Activated CD8-positive, alpha-beta T cell treated with anti-CD3 and anti-CD28 coated beads for 36 hours (primary cell): ENCODE results near the gene GATD1. TPM values are rescaled to one million over a fixed set of nuclear protein-coding genes. Genes with fewer than 3 reads are reported as not detected.

Experiments
- ATAC-seq: fragments of 200-7000 bp; cut with Tn5 transposase; one replicate; pipeline ENCODE4 v1.10.0; 2021; ENCODE audit warnings: mild to moderate bottlenecking, moderate library complexity
- CTCF ChIA-PET: fragments of 350-600 bp; sonication (Branson Sonifier 250); formaldehyde crosslinking; loops from one replicate; lab custom pipeline; 2021; ENCODE audit warnings: antibody characterized with exemption; lab: Charles Lee
- POLR2A ChIA-PET: fragments of 350-600 bp; sonication (Branson Sonifier 250); formaldehyde crosslinking; loops from one replicate; lab custom pipeline; 2021; ENCODE audit warnings: antibody characterized with exemption; lab: Charles Lee
- DNase-seq: peaks from one replicate; pipeline ENCODE4 v3.0.0-alpha.2; 2020
- H3K27ac Mint-ChIP-seq: one replicate; pipeline ENCODE4 v1.8.0; 2021; ENCODE audit warnings: mild to moderate bottlenecking, mixed read lengths
- H3K27me3 Mint-ChIP-seq: one replicate; pipeline ENCODE4 v1.8.0; 2021; ENCODE audit warnings: mixed read lengths
- H3K36me3 Mint-ChIP-seq: one replicate; pipeline ENCODE4 v1.8.0; 2021; ENCODE audit warnings: low read depth, mixed read lengths
- H3K4me1 Mint-ChIP-seq: one replicate; pipeline ENCODE4 v1.8.0; 2021; ENCODE audit warnings: low read depth, mixed read lengths
- H3K4me3 Mint-ChIP-seq: one replicate; pipeline ENCODE4 v1.8.0; 2021; ENCODE audit warnings: mild to moderate bottlenecking, moderate library complexity, mixed read lengths
- H3K9me3 Mint-ChIP-seq: one replicate; pipeline ENCODE4 v1.8.0; 2021; ENCODE audit warnings: mixed read lengths
- CTCF ChIP-seq: fragments of 200-600 bp; IDR thresholded peaks from one replicate; pipeline ENCODE4 v1.8.0; 2022; ENCODE audit warnings: antibody characterized with exemption, mild to moderate bottlenecking
- intact Hi-C: fragments of 100-400 bp; cut with micrococcal nuclease; formaldehyde crosslinking; loops from one replicate; pipeline ENCODE4 v1.10.0; 2022
- total RNA-seq, 2 experiments: library from RNA; stranded (reverse); gene quantifications; one replicate each; pipeline ENCODE4 v1.2.3, GENCODE V29; 2021

GATD1 gene
- total RNA-seq, 2 experiments from 2014 or later: 45.8 to 48.8 TPM

GRCh38 chr11:749731-750130 lies 27.6 kb downstream of the GATD1 start:
- intact Hi-C loops: no loop called here
- CTCF ChIA-PET: interaction anchor here (3.8 kb wide), 1 partner anchor 23 kb away, joined by 24 read pairs; no protein-coding TSS in a partner anchor

GRCh38 chr11:748007-748359 lies 29.3 kb downstream of the GATD1 start:
- DNase-seq: no peak
- Mint-ChIP-seq H3K4me1 (peaks cover 14% of the 10 kb centered on the region), H3K4me3 (peak overlapping the region; percentile 87), H3K9me3 (no peaks in the 10 kb centered on the region), H3K27me3 (no peaks in the 10 kb centered on the region), H3K27ac (peak overlapping the region; percentile 77), H3K36me3 (peaks cover 3% of the 10 kb centered on the region)
- ChIA-PET CTCF (interaction anchor here (1.0 to 3.8 kb wide), 8 partner anchors 10 to 229 kb away, joined by 3 to 24 read pairs (median 4); no protein-coding TSS in a partner anchor), POLR2A (interaction anchor here (0.9 to 3.0 kb wide), 9 partner anchors 9 to 241 kb away, joined by 3 to 14 read pairs (median 4); partner anchors contain the start of genes GATD1 and RNH1)
- TF ChIP-seq CTCF: no peak
- no peak for ATAC-seq
- intact Hi-C loops: no loop called here

More at GRCh38 chr11:749731-750130, 27.6 kb downstream of the GATD1 start:
- Mint-ChIP-seq H3K4me3 (peak overlapping the region; percentile 58), H3K9me3 (no peaks in the 10 kb centered on the region), H3K36me3 (peaks cover 3% of the 10 kb centered on the region), H3K27ac (no peak overlapping the region), H3K27me3 (no peaks in the 10 kb centered on the region), H3K4me1 (peaks cover 14% of the 10 kb centered on the region)
- ATAC-seq (no peak), DNase-seq (no peak)
- POLR2A ChIA-PET: interaction anchor here (1.2 to 3.0 kb wide), 2 partner anchors 9 to 27 kb away, joined by 3 to 14 read pairs; partner anchors contain the start of gene GATD1
- no peak for TF ChIP-seq CTCF

GRCh38 chr11:747158-748006 lies 29.9 kb downstream of the GATD1 start, which contains the start of gene TALDO1:
TALDO1 (plus strand) TSS chr11:747464; CDS start chr11:747482, 18 bp downstream.
- TF ChIP-seq CTCF: peak; percentile 11
- DNase-seq (peak; percentile 89), ATAC-seq (peak; percentile 95)
- Mint-ChIP-seq H3K27ac (peak within 1 kb of the TSS; percentile 77), H3K36me3 (peaks cover 3% of the 10 kb centered on the region), H3K9me3 (no peaks in the 10 kb centered on the region), H3K4me1 (peaks cover 14% of the 10 kb centered on the region), H3K27me3 (no peaks in the 10 kb centered on the region), H3K4me3 (peak within 1 kb of the TSS; percentile 87)
- POLR2A ChIA-PET: interaction anchor here (0.9 to 3.0 kb wide), 12 partner anchors 9 to 241 kb away, joined by 3 to 14 read pairs (median 4); partner anchors contain the start of genes GATD1, PHRF1 and RNH1
- intact Hi-C loops: no loop called here
- CTCF ChIA-PET: interaction anchor here (1.0 to 3.8 kb wide), 7 partner anchors 10 to 228 kb away, joined by 3 to 24 read pairs (median 4); no protein-coding TSS in a partner anchor

GRCh38 chr11:746289-747157 lies 30.8 kb downstream of the GATD1 start:
- no peak for TF ChIP-seq CTCF
- ATAC-seq: peak; percentile 45
- Mint-ChIP-seq H3K36me3 (peaks cover 3% of the 10 kb centered on the region), H3K4me3 (peak overlapping the region; percentile 87), H3K9me3 (no peaks in the 10 kb centered on the region), H3K27me3 (no peaks in the 10 kb centered on the region), H3K4me1 (peaks cover 14% of the 10 kb centered on the region), H3K27ac (peak overlapping the region; percentile 73)
- DNase-seq: peak; percentile 62
- CTCF ChIA-PET: interaction anchor here (1.6 to 3.8 kb wide), 3 partner anchors 9 to 227 kb away, joined by 4 to 24 read pairs (median 6); no protein-coding TSS in a partner anchor
- POLR2A ChIA-PET: interaction anchor here (0.7 to 3.0 kb wide), 10 partner anchors 10 to 170 kb away, joined by 3 to 14 read pairs (median 4); partner anchors contain the start of genes GATD1 and PHRF1
- intact Hi-C loops: no loop called here
